ENCODE results near the gene TMEM121. TPM values are rescaled to one million over a fixed set of nuclear protein-coding genes. Genes with fewer than 3 reads are reported as not detected.
A peak's percentile ranks its signal among the peaks of the same experiment; 100 is the strongest.

Gene TMEM121
- not detected for total RNA-seq (2013)
- polyA plus RNA-seq (under 1 TPM in 2 of 3 donors, not detected in 1; 0.08 to 0.11 TPM), polyA minus RNA-seq (not detected in 2 replicates), total RNA-seq (0 to 0.56 (median 0.23) reads per million in 11 experiments)

GRCh38 chr14:105525861-105526775 is at the start of gene TMEM121:
TSS of gene TMEM121 (plus strand) at chr14:105526583. CDS start at chr14:105528835, 2,252 bp downstream.
- no peak for DNase-seq
- H3K27me3 Mint-ChIP-seq (ENCODE audit: low read depth in 3 of 3), result peaks cover 54 to 86% (median 72%) of the 10 kb centered on the region in 3 donors
- Histone ChIP-seq H3K9me3 (replicated peaks in 1 of 2; ENCODE audit: control insufficient read depth in 1 of 2, insufficient read depth in 1 of 2, low read length in 2 of 2) (peaks cover 0 to 23% of the 10 kb centered on the region in 2 donors), H3K27ac (ENCODE audit: low read depth in 1 of 2, low read length in 2 of 2) (no peak within 1 kb of the TSS), H4K20me1 (ENCODE audit: insufficient read depth, low read length) (no peaks in the 10 kb centered on the region), H2AFZ (ENCODE audit: insufficient read depth, low read depth, low read length, poor library complexity, severe bottlenecking) (peak within 1 kb of the TSS; percentile 35), H3K9ac (ENCODE audit: insufficient read depth, low read length, poor library complexity, severe bottlenecking) (peak within 1 kb of the TSS; percentile 8), H3K79me2 (ENCODE audit: insufficient read depth, low read length) (no peaks in the 10 kb centered on the region), H3K27me3 (ENCODE audit: control insufficient read depth in 2 of 2, insufficient read depth in 2 of 2, low read length in 2 of 2) (peaks cover 36 to 57% of the 10 kb centered on the region in 2 donors), H3K4me3 (replicated peaks in 1 of 3; ENCODE audit: low read depth in 2 of 3, low read length in 3 of 3) (peak within 1 kb of the TSS in 1 of 3 experiments; percentile 20), H3K4me2 (replicated peaks; ENCODE audit: extremely low read depth, low read length, poor library complexity, severe bottlenecking) (peak within 1 kb of the TSS; percentile 29), H3K36me3 (replicated peaks in 1 of 2; ENCODE audit: control insufficient read depth in 1 of 2, insufficient read depth in 2 of 2, low read length in 2 of 2) (no peaks in the 10 kb centered on the region), H3K4me1 (ENCODE audit: control insufficient read depth in 1 of 2, insufficient read depth in 2 of 2, low read length in 2 of 2) (peaks cover 30 to 35% of the 10 kb centered on the region in 2 donors)
- peak within 1 kb of the TSS; percentile 51 to 83 for H3K4me3 Mint-ChIP-seq
- H3K9me3 Mint-ChIP-seq, result peaks cover 0 to 14% (median 8%) of the 10 kb centered on the region in 7 donors
- under 1% methylated on average over 78 of the region's 88 CpGs for WGBS (ENCODE audit: insufficient coverage)
- H3K4me1 Mint-ChIP-seq, result peaks cover 23% of the 10 kb centered on the region
- no peak for TF ChIP-seq CTCF (IDR thresholded peaks at IDR 0.05)
- intact Hi-C loops (cut with micrococcal nuclease), result loop anchor here (5.0 to 10.0 kb wide), 2 partner anchors 81 to 324 kb away; no protein-coding TSS in a partner anchor
- H3K36me3 Mint-ChIP-seq, result no peaks in the 10 kb centered on the region
- H3K27ac Mint-ChIP-seq, result no peak within 1 kb of the TSS

DNA sequence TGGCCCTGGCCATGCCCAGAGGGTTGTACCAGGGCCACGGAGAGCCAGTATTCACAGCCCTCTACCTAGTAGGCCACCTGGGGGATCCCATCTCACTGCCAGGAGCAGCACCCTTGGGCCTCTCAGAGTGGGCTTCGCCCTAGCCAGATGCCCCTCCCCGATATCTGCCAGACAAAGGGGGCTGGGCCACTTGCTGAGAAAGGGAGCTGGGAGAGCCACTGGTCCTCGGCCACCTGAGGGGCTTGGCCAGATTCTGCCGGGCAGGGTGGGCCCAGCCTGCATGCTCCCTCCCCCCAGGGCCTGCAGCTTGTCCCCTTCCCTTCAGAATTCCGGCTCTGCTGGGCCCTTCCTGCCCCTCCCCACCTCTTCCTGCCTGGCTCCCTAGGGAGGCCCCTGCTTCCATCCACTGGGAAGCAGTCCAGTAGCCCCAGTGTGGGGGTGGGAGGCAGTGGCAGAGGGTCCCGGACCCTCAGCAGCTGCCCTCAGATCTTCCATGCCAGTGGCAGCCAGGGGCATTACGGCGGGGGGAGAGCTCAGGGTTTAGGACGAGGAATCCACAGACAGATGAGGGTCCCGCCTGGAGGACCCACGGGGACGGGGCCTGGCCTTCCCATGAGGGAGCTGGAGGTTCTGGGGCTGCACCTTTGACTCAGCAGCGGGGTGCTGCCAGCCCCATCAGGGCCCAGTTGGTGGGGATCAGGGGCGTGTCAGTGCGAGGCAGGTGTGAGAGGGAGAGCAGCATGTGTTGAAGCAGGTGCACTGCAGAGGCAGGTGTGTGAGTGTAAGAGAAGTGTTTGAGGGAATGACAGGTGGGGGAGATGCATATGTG is 49.3 kb upstream of the TMEM121 start:
- Mint-ChIP-seq H3K4me1 (peaks cover 35% of the 10 kb centered on the region), H3K9me3 (peaks cover 5 to 23% (median 13%) of the 10 kb centered on the region in 7 donors), H3K27ac (peak overlapping the region in 2 of 7 donors; percentile 48 to 69), H3K36me3 (peaks cover 0 to 4% of the 10 kb centered on the region in 2 donors), H3K4me3 (peak overlapping the region in 1 of 2 donors; percentile 78), H3K27me3 (ENCODE audit: low read depth in 3 of 3) (peaks cover 47 to 83% (median 58%) of the 10 kb centered on the region in 3 donors)
- Histone ChIP-seq H3K36me3 (replicated peaks in 1 of 2; ENCODE audit: control insufficient read depth in 1 of 2, insufficient read depth in 2 of 2, low read length in 2 of 2) (no peaks in the 10 kb centered on the region), H3K9ac (ENCODE audit: insufficient read depth, low read length, poor library complexity, severe bottlenecking) (no peak overlapping the region), H4K20me1 (ENCODE audit: insufficient read depth, low read length) (peaks cover 7% of the 10 kb centered on the region), H3K4me1 (ENCODE audit: control insufficient read depth in 1 of 2, insufficient read depth in 2 of 2, low read length in 2 of 2) (peaks cover 35 to 51% of the 10 kb centered on the region in 2 donors), H2AFZ (ENCODE audit: insufficient read depth, low read depth, low read length, poor library complexity, severe bottlenecking) (no peak overlapping the region), H3K4me2 (replicated peaks; ENCODE audit: extremely low read depth, low read length, poor library complexity, severe bottlenecking) (no peak overlapping the region), H3K9me3 (replicated peaks in 1 of 2; ENCODE audit: control insufficient read depth in 1 of 2, insufficient read depth in 1 of 2, low read length in 2 of 2) (peaks cover 9 to 27% of the 10 kb centered on the region in 2 donors), H3K27me3 (ENCODE audit: control insufficient read depth in 2 of 2, insufficient read depth in 2 of 2, low read length in 2 of 2) (peaks cover 26 to 66% of the 10 kb centered on the region in 2 donors), H3K4me3 (replicated peaks in 1 of 3; ENCODE audit: low read depth in 2 of 3, low read length in 3 of 3) (no peak overlapping the region), H3K79me2 (ENCODE audit: insufficient read depth, low read length) (no peaks in the 10 kb centered on the region), H3K27ac (ENCODE audit: low read depth in 1 of 2, low read length in 2 of 2) (no peak overlapping the region)
- TF ChIP-seq CTCF (IDR thresholded peaks at IDR 0.05), result no peak
- WGBS (ENCODE audit: insufficient coverage), result 49% methylated on average over 15 of the region's 16 CpGs
- intact Hi-C loops (cut with micrococcal nuclease), result no loop called here
- DNase-seq, result no peak

Measured in CD14-positive monocyte (primary cell).